Measurements from ENCODE around the gene NEUROD4. TPM values are rescaled to one million over a fixed set of nuclear protein-coding genes. Genes with fewer than 3 reads are reported as not detected.
"Not testable (repeated sequence)": the region's sequence is repeated elsewhere in the genome, so short reads cannot be mapped to it uniquely, and the experiment has no call there.

NEUROD4 gene
- not detected for total RNA-seq
- long read RNA-seq: 0 reads

- intact Hi-C loops (cut with DNase I): no loop called here
- DNase-seq (peak; percentile 52), ATAC-seq (peak; percentile 84 to 91)
These were observed at the start of gene NEUROD4 for GRCh38 chr12:55019784-55020183. Gene NEUROD4 (plus strand): TSS chr12:55019974. CDS start chr12:55026440, 6,466 bp downstream.

- ATAC-seq (no peak), DNase-seq (no peak)
- intact Hi-C loops (cut with DNase I): no loop called here
These were observed 49.0 kb upstream of the NEUROD4 start for GRCh38 chr12:54970741-54971140.

DNA sequence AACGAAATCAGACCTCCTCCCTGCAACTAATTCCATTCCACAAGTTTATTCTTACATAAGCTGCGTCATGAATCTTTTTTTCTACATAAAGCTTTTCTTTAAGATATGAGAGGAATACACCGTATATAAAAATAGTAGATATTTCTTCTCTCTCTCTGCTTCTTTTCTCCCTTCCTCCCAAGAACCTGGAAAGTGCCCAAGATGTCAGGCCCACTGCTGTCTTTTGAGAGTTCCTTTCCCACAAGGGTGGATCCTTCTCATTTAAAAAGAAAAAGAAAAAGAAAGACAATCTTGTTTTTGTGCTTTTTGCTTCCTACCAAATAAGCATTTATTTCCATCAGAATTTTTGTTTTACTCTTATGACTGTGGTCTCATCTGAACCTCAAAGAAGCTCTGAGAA lies 46.2 kb upstream of the NEUROD4 start:
- ATAC-seq (no peak), DNase-seq (no peak)
- intact Hi-C loops (cut with DNase I): no loop called here

- intact Hi-C loops (cut with DNase I): no loop called here
- DNase-seq (no peak), ATAC-seq (no peak)
These were observed 45.5 kb upstream of the NEUROD4 start for GRCh38 chr12:54974279-54974678.

- DNase-seq (no peak), ATAC-seq (no peak)
- intact Hi-C loops (cut with DNase I): no loop called here
These were observed 44.5 kb upstream of the NEUROD4 start for GRCh38 chr12:54975272-54975671.

- ATAC-seq: no peak
- intact Hi-C loops (cut with DNase I): no loop called here
These were observed 43.9 kb upstream of the NEUROD4 start for GRCh38 chr12:54975875-54976274.

DNA sequence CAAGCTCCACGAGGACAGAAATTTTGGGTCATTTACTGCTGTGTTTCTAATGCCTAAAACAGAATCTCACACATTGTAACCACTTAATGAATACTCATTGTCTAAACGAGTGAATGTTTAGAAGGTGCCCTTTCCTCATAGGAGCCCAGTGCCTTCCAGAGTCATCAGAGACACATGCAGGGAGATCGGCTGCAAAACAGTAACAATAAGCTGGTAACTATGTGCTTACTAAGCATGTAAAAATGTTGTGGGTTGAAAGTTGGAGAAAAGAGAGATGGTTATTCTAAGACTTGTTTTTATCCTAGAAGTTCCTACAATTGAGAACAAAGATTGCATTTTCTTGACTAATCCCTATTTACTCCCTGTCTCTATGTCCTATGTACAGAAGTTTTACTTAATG lies 42.6 kb upstream of the NEUROD4 start:
- DNase-seq: no peak
- no peak for ATAC-seq
- intact Hi-C loops (cut with DNase I): no loop called here

More at GRCh38 chr12:54975875-54976274, 43.9 kb upstream of the NEUROD4 start:
- no peak for DNase-seq

DNA sequence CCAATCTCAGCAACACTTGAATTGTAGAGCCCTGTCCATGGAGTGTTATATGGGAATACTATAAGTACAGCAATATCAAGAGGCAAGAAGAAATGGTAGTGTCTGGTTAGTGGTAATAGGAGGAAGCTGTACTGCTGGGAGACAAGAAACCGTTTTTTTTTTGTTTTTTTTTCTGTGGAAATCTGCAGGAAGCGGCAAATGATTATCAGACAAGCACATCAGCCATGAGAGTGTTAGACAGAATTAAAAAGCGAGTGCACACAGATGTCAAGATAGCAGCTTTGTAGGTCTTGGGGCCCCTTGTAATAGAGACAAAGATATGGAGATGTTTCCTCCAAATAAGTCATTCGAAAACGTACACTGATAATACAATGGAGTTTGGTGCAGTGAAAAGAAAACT lies 41.9 kb upstream of the NEUROD4 start:
- no peak for ATAC-seq
- intact Hi-C loops (cut with DNase I): no loop called here
- no peak for DNase-seq

GRCh38 chr12:54980341-54980740 lies 39.4 kb upstream of the NEUROD4 start:
- ATAC-seq: no peak
- DNase-seq: no peak
- intact Hi-C loops (cut with DNase I): no loop called here

DNA sequence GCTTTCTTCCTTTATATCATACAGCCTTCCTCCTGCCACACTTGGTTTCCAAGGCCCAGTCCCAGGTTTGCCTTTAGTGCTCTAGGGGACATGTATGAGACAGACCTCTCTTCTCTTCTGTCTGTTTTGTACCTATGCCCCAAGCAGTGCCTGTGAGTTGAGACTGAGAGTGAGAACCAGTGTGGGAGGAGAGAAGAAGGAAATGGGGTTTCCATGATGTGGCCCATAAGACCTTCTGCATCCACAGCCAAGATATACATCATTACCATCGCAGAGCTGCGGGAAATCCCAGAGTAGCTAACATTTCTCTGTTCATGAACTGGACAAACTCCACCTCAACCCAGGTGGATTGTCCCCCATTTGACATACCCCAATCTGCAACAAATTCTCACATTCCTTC lies 38.0 kb upstream of the NEUROD4 start:
- DNase-seq (no peak), ATAC-seq (no peak)
- intact Hi-C loops (cut with DNase I): no loop called here

GRCh38 chr12:54983536-54984101 lies 36.2 kb upstream of the NEUROD4 start:
- DNase-seq: no peak
- no peak for ATAC-seq
- intact Hi-C loops (cut with DNase I): no loop called here

- ATAC-seq (peak; percentile 82 to 83), DNase-seq (peak; percentile 63)
- intact Hi-C loops (cut with DNase I): no loop called here
These were observed 35.0 kb upstream of the NEUROD4 start, which contains the start of gene TESPA1 for GRCh38 chr12:54984658-54985376. Gene TESPA1 (minus strand): TSS chr12:54984762. CDS start chr12:54974562, 10,200 bp downstream.

DNA sequence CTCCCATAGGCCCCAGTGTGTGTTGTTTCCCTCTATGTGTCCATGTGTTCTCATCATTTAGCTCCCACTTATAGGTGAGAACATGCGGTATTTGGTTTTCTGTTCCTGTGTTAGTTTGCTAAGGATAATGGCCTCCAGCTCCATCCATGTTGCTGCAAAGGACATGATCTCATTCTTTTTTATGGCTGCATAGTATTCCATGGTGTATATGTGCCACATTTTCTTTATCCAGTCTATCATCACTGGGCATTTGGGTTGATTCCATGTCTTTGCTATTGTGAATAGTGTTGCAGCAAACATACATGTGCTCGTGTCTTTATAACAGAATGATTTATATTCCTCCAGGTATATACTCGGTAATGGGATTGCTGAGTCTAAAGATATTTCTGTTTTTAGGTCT lies 33.0 kb upstream of the NEUROD4 start:
- DNase-seq; intact Hi-C loops (cut with DNase I); ATAC-seq: not testable (repeated sequence)

DNA sequence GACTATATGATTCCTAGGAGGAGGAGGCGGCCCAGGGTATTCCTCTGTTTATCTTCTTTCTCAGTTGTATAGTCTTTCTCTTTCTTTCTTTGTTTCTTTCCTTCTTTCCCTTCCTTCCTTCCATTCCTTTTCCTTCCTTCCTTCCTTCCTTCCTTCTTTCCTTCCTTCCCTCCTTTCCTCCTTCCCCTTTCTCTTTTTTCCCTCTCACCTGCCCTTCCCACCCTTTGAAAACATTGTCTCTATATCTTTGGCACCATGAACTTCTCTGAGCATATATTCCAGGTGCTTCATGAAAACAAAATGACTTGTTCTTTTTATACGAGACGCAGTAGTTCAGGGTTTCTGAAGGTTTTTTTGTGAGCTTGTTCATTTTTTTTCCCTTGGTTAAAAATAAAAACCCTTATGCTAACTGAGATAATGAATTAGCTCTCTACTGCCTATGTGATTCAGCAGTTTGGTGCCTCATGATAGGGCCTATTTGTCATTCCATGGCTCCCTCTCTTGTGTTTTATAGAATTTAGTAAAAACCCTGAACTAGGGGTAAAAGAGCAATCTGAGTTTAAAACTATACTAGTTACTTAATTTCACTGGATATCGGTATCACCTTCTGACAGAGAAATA lies 32.1 kb upstream of the NEUROD4 start:
- no peak for ATAC-seq
- intact Hi-C loops (cut with DNase I): no loop called here
- no peak for DNase-seq

GRCh38 chr12:54988402-54989054 lies 31.2 kb upstream of the NEUROD4 start:
- ATAC-seq (peak; percentile 70 to 92), DNase-seq (peak; percentile 74)
- intact Hi-C loops (cut with DNase I): no loop called here

GRCh38 chr12:54989829-54990228 lies 29.9 kb upstream of the NEUROD4 start:
- ATAC-seq (no peak), DNase-seq (no peak)
- intact Hi-C loops (cut with DNase I): loop anchor here (5.0 to 10.0 kb wide), 2 partner anchors 77 to 625 kb away; no protein-coding TSS in a partner anchor

DNA sequence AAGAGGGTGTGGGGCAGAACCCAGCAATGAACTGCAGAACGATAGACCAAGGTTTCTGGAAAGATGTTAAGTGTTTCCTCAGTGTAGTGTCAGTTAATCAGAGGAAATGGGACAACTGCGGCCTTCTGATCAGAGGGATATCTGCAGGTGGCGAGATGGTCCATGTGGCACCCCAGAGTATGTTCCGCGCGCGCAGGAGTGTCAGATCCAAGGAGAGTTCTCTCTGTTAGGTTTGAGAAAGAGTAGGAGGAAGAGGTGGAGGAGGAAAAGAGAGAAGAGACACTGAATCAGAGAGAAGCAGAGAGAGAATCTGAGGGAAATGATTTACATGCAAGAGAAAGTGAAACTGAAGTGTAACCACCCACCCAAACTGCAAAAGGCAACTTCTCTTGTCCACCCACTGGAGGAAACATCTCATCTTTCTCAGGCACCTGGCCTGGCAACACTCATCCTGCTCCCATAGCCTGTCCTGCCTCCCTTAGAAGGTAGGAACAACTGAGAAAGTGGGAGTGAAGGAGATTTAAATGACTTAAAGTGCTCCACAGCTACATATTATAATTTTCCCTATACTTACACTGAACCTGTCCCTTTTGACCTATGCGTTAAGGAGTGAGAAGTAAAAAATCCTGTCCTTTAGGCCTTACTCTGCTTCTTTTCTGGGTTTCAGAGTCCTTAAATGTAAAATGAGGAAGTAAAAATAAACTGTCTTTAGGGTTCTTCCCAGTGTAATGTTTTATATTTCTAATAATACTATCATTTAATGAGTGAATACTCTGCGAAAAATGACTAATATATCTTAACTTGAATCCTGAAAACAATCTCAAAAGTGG lies 28.4 kb upstream of the NEUROD4 start:
- ATAC-seq (no peak), DNase-seq (no peak)
- intact Hi-C loops (cut with DNase I): loop anchor here (5.0 to 10.0 kb wide), 2 partner anchors 76 to 623 kb away; no protein-coding TSS in a partner anchor

DNA sequence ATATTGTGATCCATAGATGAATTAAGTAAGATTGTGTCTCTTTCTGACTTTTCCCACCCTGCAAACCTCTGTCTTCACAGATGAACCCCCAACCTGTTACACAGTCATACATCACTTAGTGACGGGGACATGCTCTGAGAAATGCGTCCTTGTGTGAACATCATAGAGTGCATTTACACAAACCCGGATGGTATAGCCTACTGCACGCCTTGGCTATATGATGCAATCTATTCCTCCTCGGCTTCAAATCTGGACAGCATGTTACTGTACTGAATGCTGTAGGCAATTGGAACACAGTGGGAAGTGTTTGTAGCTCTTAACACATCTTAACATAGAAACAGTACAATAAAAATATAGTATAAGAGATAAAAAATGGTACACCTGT lies 27.8 kb upstream of the NEUROD4 start:
- no peak for ATAC-seq

More for the DNA sequence above, 27.8 kb upstream of the NEUROD4 start:
- intact Hi-C loops (cut with DNase I): loop anchor here (2.0 to 10.0 kb wide), 3 partner anchors 75 to 623 kb away; no protein-coding TSS in a partner anchor
- no peak for DNase-seq

Data from left cardiac atrium (tissue), 4 donors.